SK-N-SH treated with all-trans-retinoic acid at 6 μM for 48 hours (cell line): Measurements from ENCODE around the gene ST6GALNAC1.

Experiments used
- ATAC-seq: fragments of 200-7000 bp; cut with Tn5 transposase; 3 replicates; pipeline ENCODE4 v1.9.1; 2020; ENCODE audit warnings: mild to moderate bottlenecking, moderate library complexity
- ARNTL ChIP-seq: fragments of 450-650 bp; formaldehyde crosslinking; IDR thresholded peaks from 2 replicates; pipeline ENCODE4 v1.5.0; 2020; ENCODE audit warnings: low read depth, mild to moderate bottlenecking, moderate library complexity, borderline replicate concordance
- BACH2 ChIP-seq: fragments of 250-450 bp; sonication (Bioruptor Pico); IDR thresholded peaks from 2 replicates; pipeline ENCODE4 v1.9.0; 2021; ENCODE audit warnings: mild to moderate bottlenecking, borderline replicate concordance
- CSDC2 ChIP-seq: fragments of 250-450 bp; sonication (Bioruptor Pico); IDR thresholded peaks from 2 replicates; pipeline ENCODE4 v1.5.0; 2020; ENCODE audit warnings: mild to moderate bottlenecking, moderate library complexity
- ESRRG ChIP-seq: fragments of 250-450 bp; sonication (Bioruptor Pico); IDR thresholded peaks from 2 replicates; pipeline ENCODE4 v1.6.1; 2021; ENCODE audit warnings: mild to moderate bottlenecking
- GLIS3 ChIP-seq: fragments of 250-450 bp; sonication (Bioruptor Pico); IDR thresholded peaks from 2 replicates; pipeline ENCODE4 v1.5.0; 2020; ENCODE audit warnings: mild to moderate bottlenecking, moderate library complexity
- ISL1 ChIP-seq: fragments of 250-450 bp; sonication (Bioruptor Pico); IDR thresholded peaks from 2 replicates; pipeline ENCODE4 v2.1.2; 2022; ENCODE audit warnings: mild to moderate bottlenecking, moderate library complexity
- OSR1 ChIP-seq: fragments of 250-450 bp; sonication (Bioruptor Pico); IDR thresholded peaks from 2 replicates; pipeline ENCODE4 v1.8.0; 2022; ENCODE audit warnings: moderate library complexity, mild to moderate bottlenecking, inconsistent platforms
- PPARA ChIP-seq: fragments of 250-450 bp; sonication (Bioruptor Pico); IDR thresholded peaks from 2 replicates; pipeline ENCODE4 v1.5.0; 2020; ENCODE audit warnings: mild to moderate bottlenecking, borderline replicate concordance
- RARB ChIP-seq: fragments of 250-450 bp; sonication (Bioruptor Pico); IDR thresholded peaks from 2 replicates; pipeline ENCODE4 v1.8.0; 2021; ENCODE audit warnings: mild to moderate bottlenecking, moderate library complexity
- SNAI2 ChIP-seq: fragments of 250-450 bp; sonication (Bioruptor Pico); IDR thresholded peaks from 2 replicates; pipeline ENCODE4 v1.5.0; 2020; ENCODE audit warnings: mild to moderate bottlenecking, moderate library complexity
- TCF4 ChIP-seq: fragments of 250-450 bp; sonication (Bioruptor Pico); IDR thresholded peaks from 2 replicates; pipeline ENCODE4 v1.8.0; 2021; ENCODE audit warnings: mild to moderate bottlenecking, moderate library complexity, borderline replicate concordance
- TOX ChIP-seq: fragments of 250-450 bp; sonication (Bioruptor Pico); IDR thresholded peaks from 2 replicates; pipeline ENCODE4 v1.8.0; 2021; ENCODE audit warnings: mild to moderate bottlenecking, moderate library complexity, borderline replicate concordance
- ZFP3 ChIP-seq: fragments of 250-450 bp; sonication (Bioruptor Pico); IDR thresholded peaks from 2 replicates; pipeline ENCODE4 v1.5.0; 2020; ENCODE audit warnings: mild to moderate bottlenecking, moderate library complexity
- ZFP30 ChIP-seq: fragments of 450-650 bp; formaldehyde crosslinking; IDR thresholded peaks from 2 replicates; pipeline ENCODE4 v1.5.0; 2022; ENCODE audit warnings: mild to moderate bottlenecking, moderate library complexity
- ZNF565 ChIP-seq: fragments of 450-650 bp; formaldehyde crosslinking; conservative IDR thresholded peaks from 2 replicates; pipeline ENCODE4 v1.5.0; 2020; ENCODE audit warnings: low read depth, mild to moderate bottlenecking, moderate library complexity
- ZNF70 ChIP-seq: fragments of 450-650 bp; formaldehyde crosslinking; IDR thresholded peaks from 2 replicates; pipeline ENCODE4 v1.5.0; 2020; ENCODE audit warnings: mild to moderate bottlenecking, moderate library complexity
- ZNF8 ChIP-seq: fragments of 450-650 bp; formaldehyde crosslinking; IDR thresholded peaks from 2 replicates; pipeline ENCODE4 v1.5.0; 2020; ENCODE audit warnings: mild to moderate bottlenecking, moderate library complexity
- TF ChIP-seq, protein P1 (sequence below): fragments of 250-450 bp; sonication (Bioruptor Pico); IDR thresholded peaks from 2 replicates; pipeline ENCODE4 v1.5.1; 2020; ENCODE audit warnings: low read depth, mild to moderate bottlenecking, moderate library complexity
- TF ChIP-seq, protein P2 (sequence below): fragments of 250-450 bp; sonication (Bioruptor Pico); IDR thresholded peaks from 2 replicates; pipeline ENCODE4 v1.8.0; 2021; ENCODE audit warnings: low read depth, mild to moderate bottlenecking, moderate library complexity, borderline replicate concordance
- TF ChIP-seq, protein P3 (sequence below): fragments of 250-450 bp; sonication (Bioruptor Pico); IDR thresholded peaks from 2 replicates; pipeline ENCODE4 v1.5.1; 2021; ENCODE audit warnings: mild to moderate bottlenecking, moderate library complexity
- TF ChIP-seq, protein P4 (sequence below): fragments of 250-450 bp; sonication (Bioruptor Pico); IDR thresholded peaks from 2 replicates; pipeline ENCODE4 v1.5.0; 2020; ENCODE audit warnings: mild to moderate bottlenecking, moderate library complexity

The ST6GALNAC1 gene

DNA sequence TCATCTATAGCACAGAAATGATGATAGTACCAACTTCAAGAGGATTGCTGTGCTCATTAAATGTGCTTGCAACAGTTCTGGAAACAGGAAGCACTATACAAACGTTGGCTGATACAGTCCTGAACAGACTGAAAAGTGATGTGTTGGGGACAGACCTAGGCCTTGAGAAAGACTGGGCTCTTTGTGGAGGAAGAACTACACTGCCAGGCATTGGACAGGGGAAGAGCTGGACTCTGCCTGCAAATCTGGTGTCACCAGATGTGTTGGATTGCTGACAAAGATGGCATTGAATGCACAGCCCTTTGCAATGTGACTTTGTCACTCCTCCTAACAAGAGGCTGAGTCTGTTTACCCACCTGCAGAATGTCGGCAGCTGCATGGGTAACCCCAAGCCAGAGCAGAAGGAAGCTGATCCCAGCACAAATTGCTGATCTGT is 45.5 kb downstream of the ST6GALNAC1 start:
- ATAC-seq: no peak
- TF ChIP-seq TOX (CRISPR knock-in tag): no peak

DNA sequence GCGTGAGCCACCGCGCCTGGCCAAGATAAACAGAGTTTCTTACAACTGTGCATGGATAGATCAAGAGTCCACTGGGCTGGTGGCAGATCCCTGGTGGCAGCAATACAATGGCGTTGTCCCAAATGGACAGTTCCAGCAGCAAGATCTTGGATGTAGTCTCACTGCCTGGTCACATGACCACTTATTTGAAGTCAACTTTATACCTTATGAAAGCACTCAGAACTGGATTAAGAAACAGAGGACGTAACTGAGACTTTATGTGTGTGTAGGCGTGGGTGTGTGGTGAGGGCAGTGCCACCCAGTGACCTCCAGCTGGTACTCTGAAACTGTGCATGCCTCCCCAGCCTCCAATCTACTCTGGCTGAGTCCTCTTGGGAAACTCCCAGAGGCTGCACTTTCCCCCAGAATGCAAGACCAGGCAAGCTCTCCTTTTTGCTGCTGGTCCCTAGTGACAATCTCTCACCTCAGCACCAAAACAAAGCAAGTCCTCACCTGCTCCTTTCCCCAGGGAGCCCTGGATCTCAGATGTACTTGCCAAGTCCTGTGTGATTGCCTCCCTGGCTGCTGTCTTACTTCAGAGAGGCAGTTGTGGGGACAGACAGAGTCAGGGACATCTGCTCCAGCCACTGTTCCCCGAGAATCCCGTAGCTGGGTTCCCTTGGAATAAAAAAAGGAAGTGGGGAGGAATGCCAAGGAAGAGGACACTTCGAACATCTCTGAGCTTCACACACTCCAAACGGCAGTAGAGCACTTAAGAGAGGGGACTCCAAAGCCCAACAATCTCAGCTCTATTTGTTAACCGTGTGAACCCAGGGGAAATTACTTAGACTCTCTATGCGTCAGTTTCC is 46.2 kb downstream of the ST6GALNAC1 start:
- no peak for TF ChIP-seq RARB (CRISPR knock-in tag)
- ATAC-seq: peak; percentile 24; the same call in 1 of the 3 replicates

DNA sequence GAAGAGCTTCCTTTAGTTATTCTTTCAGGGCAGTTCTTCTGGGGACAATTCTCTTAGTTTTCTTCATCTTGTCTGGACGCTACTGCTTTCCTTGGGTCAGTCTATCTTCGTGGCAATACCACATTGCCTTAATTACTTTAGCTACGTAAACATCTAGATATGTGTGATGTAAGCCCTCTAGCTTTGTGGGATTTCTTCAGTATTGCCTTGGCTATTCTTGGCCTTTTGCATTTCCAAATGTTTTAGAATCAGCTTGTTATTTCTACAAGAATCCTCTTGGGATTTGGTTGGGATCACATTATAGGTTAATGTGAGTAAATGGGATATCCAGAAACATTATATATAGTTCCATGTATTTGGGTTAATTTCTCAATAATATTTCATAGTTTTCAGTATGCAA is 48.9 kb downstream of the ST6GALNAC1 start:
- no peak for TF ChIP-seq ZNF565 (CRISPR knock-in tag)
- TF ChIP-seq, protein P1, sequence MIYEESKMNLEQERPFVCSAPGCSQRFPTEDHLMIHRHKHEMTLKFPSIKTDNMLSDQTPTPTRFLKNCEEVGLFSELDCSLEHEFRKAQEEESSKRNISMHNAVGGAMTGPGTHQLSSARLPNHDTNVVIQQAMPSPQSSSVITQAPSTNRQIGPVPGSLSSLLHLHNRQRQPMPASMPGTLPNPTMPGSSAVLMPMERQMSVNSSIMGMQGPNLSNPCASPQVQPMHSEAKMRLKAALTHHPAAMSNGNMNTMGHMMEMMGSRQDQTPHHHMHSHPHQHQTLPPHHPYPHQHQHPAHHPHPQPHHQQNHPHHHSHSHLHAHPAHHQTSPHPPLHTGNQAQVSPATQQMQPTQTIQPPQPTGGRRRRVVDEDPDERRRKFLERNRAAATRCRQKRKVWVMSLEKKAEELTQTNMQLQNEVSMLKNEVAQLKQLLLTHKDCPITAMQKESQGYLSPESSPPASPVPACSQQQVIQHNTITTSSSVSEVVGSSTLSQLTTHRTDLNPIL (CRISPR knock-in tag): no peak
- TF ChIP-seq, protein P2, sequence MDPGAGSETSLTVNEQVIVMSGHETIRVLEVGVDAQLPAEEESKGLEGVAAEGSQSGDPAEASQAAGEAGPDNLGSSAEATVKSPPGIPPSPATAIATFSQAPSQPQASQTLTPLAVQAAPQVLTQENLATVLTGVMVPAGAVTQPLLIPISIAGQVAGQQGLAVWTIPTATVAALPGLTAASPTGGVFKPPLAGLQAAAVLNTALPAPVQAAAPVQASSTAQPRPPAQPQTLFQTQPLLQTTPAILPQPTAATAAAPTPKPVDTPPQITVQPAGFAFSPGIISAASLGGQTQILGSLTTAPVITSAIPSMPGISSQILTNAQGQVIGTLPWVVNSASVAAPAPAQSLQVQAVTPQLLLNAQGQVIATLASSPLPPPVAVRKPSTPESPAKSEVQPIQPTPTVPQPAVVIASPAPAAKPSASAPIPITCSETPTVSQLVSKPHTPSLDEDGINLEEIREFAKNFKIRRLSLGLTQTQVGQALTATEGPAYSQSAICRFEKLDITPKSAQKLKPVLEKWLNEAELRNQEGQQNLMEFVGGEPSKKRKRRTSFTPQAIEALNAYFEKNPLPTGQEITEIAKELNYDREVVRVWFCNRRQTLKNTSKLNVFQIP (CRISPR knock-in tag): no peak
- no peak for TF ChIP-seq ZFP30 (CRISPR knock-in tag)
- no peak for TF ChIP-seq BACH2
- TF ChIP-seq ARNTL (CRISPR knock-in tag): no peak
- TF ChIP-seq ZFP3: no peak
- no peak for TF ChIP-seq GLIS3
- TF ChIP-seq CSDC2 (CRISPR knock-in tag): no peak
- TF ChIP-seq RARB (CRISPR knock-in tag): no peak
- no peak for TF ChIP-seq ZNF8 (CRISPR knock-in tag)
- TF ChIP-seq ZNF70 (CRISPR knock-in tag): no peak
- TF ChIP-seq OSR1 (CRISPR knock-in tag): no peak
- no peak for TF ChIP-seq PPARA (CRISPR knock-in tag)
- no peak for TF ChIP-seq TCF4 (CRISPR knock-in tag)
- TF ChIP-seq SNAI2 (CRISPR knock-in tag): no peak
- TF ChIP-seq, protein P3, sequence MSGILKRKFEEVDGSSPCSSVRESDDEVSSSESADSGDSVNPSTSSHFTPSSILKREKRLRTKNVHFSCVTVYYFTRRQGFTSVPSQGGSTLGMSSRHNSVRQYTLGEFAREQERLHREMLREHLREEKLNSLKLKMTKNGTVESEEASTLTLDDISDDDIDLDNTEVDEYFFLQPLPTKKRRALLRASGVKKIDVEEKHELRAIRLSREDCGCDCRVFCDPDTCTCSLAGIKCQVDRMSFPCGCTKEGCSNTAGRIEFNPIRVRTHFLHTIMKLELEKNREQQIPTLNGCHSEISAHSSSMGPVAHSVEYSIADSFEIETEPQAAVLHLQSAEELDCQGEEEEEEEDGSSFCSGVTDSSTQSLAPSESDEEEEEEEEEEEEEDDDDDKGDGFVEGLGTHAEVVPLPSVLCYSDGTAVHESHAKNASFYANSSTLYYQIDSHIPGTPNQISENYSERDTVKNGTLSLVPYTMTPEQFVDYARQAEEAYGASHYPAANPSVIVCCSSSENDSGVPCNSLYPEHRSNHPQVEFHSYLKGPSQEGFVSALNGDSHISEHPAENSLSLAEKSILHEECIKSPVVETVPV: no peak
- TF ChIP-seq TOX (CRISPR knock-in tag): no peak
- no peak for TF ChIP-seq ISL1 (CRISPR knock-in tag)
- TF ChIP-seq, protein P4, sequence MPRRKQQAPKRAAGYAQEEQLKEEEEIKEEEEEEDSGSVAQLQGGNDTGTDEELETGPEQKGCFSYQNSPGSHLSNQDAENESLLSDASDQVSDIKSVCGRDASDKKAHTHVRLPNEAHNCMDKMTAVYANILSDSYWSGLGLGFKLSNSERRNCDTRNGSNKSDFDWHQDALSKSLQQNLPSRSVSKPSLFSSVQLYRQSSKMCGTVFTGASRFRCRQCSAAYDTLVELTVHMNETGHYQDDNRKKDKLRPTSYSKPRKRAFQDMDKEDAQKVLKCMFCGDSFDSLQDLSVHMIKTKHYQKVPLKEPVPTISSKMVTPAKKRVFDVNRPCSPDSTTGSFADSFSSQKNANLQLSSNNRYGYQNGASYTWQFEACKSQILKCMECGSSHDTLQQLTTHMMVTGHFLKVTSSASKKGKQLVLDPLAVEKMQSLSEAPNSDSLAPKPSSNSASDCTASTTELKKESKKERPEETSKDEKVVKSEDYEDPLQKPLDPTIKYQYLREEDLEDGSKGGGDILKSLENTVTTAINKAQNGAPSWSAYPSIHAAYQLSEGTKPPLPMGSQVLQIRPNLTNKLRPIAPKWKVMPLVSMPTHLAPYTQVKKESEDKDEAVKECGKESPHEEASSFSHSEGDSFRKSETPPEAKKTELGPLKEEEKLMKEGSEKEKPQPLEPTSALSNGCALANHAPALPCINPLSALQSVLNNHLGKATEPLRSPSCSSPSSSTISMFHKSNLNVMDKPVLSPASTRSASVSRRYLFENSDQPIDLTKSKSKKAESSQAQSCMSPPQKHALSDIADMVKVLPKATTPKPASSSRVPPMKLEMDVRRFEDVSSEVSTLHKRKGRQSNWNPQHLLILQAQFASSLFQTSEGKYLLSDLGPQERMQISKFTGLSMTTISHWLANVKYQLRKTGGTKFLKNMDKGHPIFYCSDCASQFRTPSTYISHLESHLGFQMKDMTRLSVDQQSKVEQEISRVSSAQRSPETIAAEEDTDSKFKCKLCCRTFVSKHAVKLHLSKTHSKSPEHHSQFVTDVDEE: no peak
- TF ChIP-seq, all 23 proteins: peak for 0
- no peak for ATAC-seq

DNA sequence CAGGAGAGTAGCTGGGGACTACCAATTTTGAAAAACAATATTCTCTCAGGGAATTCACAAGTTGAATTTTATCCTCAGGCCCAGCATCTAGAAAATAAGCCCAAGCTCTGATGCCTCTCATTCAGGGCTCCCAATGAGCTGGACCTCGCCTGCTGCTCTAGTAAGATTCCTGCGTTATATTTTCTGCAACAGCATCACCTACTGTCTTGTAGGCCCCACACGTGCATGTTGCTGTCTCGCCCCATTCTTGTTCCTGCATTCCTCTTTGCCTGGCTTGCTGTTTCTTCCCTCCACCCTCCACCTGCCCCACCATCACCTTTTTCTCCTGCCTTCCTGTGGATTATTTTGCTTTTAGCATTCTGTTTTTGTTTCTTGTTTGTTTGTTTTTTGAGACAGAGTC is 49.6 kb downstream of the ST6GALNAC1 start:
- no peak for ATAC-seq
- TF ChIP-seq ZNF70 (CRISPR knock-in tag): no peak
- no peak for TF ChIP-seq ESRRG (CRISPR knock-in tag)
- TF ChIP-seq CSDC2 (CRISPR knock-in tag): no peak
- no peak for TF ChIP-seq ZFP3
